ENCODE measurements around the gene SKI.
"Not testable (repeated sequence)": the region's sequence is repeated elsewhere in the genome, so short reads cannot be mapped to it uniquely, and the experiment has no call there.

Gene SKI

DNA sequence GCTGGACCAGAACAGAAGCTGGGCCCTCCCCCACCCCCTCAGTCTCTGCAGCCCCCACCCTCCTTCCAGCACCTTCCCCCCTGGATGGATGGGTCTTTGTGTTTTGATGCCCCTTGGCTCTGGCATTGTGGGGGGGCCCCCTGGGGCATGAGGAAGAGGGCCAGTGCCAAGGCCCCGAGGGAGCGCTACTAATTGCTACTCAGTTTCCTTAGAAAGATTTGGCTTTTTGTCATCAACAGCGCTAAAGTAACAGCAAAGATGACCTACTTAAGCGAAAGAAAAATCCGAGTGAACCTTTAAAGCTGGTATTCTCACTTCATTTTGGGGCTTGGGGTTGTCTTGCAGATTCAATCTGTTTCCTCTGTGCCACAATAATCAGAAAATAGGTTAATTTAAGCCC is 63.5 kb downstream of the SKI start:
- DNase-seq (ENCODE audit: low spot score) = no peak

DNA sequence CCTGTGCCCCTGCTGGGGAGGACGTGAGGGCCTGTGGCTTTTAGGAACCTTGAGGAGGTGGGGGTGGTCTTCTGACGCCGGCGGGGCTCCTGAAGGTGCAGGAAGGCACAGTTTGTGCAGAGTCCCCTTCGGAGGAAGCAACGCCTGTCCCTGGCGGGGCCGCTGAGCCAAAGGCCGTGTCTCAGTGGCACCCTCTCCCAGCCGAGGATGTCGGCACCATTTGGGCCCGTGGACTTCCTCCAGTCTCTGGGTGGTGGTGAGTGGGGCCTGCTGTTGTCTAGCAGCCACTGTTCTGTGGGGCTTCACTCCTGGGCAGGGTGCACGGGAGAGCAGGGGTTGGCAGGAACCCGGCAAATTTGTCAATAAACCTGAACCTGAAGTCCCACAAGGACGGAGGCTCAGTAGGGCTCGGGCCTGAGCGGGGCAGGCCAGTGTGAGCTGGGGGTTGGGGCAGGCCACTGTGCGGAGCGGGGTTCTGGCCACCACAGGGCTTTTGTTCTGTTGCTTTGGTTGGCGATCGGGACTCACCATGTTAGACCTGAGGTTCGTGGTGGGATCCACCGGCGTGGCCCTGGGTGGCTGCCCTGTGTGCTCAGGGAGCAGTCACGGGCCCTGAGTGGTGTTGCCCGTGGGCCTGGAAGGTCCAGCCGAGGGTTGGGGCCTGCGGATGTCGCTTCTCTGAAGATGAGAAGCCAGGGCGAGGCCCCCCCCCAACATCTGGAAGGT is 64.8 kb downstream of the SKI start:
- DNase-seq (ENCODE audit: low spot score) = no peak

DNA sequence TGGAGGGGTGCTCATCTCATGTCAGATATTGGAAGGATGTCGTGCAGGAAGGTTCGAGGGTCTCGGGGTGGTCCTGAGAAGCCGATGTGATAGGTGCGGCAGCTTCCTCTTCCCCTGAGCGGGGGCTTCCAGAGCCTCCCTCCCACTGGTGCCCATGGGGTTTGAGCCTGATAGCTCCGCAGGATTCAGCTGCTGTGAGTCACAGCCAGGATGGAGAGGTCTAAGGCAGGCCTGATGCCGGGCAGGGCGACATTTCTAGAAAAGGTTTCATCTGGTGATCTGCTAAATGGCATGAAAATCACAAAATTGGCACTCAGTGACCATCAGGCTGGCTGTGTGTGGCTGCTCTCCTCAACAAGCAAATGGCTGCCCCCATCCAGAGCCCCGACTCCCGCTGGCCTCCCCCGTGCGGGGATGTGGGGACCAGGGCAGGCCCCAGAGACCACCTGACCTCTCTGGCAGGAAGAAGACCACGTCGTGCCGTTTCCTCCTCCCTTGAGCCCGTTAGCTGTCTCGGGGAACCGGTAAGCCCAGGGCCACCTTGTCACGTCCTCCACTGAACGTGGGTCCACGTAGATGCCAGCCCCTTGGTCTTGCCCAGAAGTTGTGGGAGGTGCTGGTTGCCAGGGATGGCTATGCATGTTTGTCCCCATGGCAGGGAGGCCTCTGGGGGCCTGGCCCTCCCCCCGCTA is 66.1 kb downstream of the SKI start:
- no peak for DNase-seq (ENCODE audit: low spot score)

DNA sequence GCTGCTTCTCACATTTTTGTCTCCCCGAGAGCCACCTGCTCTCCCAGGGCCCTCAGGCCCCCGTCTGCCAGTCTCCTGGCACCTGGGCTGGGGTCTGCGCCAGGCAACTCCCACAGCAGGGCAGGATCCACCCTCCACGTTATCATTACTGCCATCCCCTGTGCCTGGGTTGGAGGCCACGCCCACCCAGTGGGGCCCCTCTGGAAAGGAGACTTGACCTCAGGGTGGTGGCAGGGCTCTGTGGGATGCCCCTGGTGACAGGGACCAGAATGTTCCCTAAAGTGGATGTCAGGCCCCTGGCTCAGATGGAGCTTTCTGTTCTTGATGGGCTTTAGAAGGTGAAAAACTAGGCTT is 66.6 kb downstream of the SKI start:
- no peak for DNase-seq (ENCODE audit: low spot score)

DNA sequence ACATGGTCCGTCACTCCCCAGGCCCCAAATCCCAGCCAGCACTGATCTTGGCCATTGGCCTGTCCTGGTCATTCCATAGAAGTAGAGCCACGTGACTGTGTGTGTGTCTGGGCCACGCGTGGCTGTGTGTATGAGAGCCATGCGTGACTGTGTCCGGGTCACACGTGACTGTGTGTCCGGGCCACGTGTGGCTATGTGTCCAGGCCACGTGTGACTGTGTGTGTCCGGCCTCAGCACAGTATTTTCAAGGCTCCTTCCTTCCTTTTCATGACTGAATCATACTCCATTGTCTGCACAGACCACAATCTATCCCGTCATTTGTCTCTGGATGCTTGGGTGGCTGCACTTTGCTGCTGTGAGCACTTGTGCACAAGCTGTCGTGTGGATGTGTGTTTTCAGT is 67.4 kb downstream of the SKI start:
- DNase-seq (ENCODE audit: low spot score) = no peak

DNA sequence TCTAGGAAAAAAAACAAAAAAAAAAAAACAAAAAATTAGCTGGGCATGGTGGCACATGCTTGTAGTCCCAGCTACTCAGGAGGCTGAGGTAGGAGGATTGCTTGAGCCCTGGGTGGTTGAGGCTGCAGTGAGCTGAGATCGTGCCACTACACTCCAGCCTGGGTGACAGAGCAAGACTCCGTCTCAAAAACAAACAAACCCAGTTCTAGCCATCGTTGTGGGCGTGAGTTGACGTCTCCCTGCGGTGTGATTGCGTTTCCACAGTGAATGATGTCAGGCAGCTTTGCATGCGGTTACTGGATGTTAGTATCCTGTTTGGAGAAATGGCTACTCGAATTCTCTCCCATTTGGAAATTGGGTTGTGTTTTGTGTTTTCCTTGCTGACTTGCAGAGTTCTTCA is 68.1 kb downstream of the SKI start:
- DNase-seq (ENCODE audit: low spot score) = not testable (repeated sequence)

DNA sequence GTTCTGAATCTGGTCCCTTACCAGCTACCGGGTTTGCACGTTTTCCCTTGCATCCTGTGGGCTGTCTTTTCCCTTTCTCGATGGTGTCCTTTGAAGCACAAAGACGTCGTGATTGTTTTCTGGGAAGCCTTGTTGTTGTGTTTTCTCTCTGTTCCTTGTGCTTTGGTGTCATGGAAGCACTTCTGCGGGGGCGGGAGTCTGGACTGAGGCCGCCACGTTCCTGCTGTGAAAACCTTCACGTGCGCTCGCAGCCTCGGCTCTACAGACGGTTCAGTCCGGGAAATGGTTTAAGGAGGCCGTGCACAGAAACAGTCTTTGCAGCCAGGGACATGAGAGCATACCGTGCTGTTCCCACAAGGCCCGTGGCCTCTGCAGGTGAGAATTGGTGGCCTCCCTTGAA is 68.5 kb downstream of the SKI start:
- no peak for DNase-seq (ENCODE audit: low spot score)

DNA sequence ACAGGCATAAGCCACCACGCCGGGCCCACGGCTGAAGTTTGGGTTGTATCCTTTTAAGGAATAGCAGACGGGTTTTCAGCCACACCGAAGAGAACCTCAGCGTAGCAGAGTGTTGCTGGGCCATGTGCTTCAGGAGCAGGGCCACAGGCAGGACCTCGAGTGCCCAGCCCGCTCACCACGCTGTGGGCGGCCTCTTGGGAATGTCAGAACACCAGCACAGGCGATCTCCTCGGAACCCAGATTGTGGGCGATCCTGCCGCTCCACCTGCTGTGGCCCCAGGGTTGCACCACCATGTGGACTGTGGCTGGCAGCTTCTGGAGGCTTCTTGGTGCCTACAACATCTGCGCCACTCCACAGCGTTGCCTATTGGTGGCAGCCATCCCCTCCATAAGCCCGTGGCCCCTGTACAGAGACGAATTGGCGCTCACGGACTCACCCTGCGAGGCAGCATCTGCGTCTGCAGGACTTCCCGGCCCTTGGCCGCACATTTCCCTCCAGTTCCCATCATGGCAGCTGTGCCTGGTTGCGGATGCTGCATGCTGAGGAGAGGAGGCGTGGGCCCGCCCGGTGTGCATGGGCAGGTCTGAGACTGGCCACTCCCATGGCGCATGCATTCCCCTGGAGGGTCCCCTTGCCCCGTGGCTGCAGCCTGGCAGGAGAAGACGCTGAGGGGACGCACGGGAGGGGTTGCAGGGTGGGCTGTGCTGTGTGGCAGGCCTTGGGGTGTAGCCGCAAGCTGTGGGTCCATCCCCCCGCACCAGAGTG is 69.3 kb downstream of the SKI start:
- DNase-seq (ENCODE audit: low spot score) = no peak

DNA sequence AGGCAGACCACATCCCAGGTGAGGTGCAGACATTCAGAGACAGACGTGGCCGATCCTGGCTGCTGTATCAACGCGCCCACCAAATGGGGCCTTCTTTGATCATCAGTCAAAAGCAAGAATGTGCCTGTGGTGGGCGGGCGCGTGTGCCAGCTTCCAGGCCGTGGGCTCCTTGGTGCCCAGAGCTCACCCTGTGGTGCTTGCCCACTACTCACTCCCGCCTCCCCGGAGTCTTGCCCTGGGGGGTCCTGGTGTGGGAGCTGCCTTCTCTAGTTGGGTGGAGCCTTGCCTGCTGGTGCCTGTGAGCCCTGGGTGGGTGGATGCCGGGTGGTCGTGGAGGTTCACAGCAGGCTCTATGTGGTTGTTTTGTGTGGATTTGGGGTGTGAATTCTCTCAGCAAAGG is 70.6 kb downstream of the SKI start:
- no peak for DNase-seq (ENCODE audit: low spot score)

DNA sequence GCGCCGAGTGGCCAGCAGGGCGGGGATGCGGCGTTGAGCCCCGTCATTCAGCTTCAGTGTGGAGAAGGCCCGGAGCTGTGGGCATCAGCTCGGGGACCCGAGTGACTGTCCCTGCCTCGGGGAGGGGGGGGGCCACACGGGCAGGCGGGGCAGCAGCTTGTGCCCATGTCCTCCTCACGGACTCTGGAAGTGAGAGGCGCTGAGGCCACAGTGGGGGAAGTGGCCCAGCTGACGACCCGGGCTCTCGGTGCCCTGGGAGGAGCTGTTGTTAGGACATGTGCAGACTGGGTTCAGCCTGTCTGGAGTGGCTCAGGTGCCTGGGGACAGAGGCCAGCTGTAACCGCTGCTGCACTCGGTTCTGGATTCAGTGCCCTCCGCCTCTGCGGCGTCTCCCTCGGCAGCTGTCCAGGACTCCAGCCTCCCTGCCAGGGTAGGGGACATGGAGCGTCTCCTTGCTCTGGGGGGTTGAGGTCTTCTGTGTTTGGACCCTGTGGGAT is 71.1 kb downstream of the SKI start:
- no peak for DNase-seq (ENCODE audit: low spot score)

DNA sequence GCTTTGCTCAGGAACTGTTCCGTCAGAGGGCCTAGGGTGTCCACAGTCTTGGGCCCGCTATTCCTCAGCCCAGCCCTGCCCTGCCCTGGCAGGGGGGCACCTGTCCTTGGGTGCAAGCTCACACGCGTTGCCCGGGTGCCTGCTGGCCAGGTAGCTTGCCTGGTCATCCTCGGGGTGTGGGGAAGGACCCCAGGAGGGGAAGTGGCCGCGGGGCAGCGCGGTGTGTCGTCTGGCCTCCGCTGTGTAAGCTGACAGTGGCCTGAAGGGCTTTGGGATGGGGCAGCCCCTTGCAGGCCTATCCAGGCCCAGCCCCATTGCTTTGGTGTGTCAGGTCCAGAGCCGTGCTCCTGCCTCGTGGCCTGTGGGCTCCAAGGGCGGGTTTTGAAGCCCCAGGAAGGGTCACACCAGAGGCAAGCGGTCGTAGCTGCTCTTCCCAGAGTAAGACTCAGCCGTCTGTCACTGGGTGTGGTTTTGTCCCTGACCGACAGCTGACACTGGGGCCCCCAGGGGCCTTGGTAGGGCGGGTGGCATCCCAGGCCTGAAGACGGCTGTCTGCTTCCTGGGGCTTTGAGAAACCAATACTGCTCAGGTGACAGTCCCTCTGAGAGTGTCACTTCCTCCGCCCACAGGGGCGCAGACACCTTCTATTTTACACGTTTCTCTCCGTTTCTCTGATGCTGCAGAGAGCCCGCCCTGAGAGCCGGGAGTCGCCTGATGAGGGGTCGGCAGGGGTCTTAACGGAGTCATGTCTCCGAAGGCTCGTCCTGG is 72.1 kb downstream of the SKI start:
- no peak for DNase-seq (ENCODE audit: low spot score)

DNA sequence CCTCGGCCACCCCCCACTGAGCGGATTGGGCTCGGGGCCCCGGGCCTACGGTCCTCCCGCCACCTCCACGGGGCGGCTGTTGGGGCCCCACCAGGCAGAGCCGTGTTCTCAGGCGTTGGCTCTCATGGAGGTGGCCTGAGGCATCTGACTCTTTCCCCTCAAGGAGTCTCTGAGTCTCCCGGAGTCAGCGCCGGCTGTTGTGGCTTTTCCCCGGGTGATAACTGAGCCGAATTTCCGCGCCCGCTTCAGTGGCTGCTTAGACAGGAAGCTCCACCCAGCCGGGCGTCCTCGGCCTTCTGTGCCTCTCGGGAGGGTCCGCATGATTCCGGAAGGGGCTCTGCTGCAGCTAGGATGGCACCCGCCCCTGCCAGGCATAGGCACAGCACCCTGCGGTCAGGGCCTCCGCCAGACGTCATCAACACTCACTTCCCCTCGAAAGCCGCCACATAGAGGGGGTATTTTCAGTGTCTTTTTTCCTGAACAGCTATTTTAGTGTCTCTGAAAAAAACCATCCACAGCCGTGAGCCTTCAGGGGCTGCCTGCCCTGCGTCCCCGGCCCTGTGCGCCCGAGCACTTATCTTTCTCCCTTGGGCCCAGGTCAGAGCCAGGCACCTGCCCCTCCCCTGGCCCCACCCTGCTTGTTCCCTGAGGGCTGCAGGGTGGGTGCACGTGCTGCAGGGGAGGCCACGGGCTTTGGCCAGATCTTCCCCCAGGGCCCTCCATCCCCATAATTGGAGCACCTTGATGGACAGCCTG is 72.9 kb downstream of the SKI start:
- no peak for DNase-seq (ENCODE audit: low spot score)

DNA sequence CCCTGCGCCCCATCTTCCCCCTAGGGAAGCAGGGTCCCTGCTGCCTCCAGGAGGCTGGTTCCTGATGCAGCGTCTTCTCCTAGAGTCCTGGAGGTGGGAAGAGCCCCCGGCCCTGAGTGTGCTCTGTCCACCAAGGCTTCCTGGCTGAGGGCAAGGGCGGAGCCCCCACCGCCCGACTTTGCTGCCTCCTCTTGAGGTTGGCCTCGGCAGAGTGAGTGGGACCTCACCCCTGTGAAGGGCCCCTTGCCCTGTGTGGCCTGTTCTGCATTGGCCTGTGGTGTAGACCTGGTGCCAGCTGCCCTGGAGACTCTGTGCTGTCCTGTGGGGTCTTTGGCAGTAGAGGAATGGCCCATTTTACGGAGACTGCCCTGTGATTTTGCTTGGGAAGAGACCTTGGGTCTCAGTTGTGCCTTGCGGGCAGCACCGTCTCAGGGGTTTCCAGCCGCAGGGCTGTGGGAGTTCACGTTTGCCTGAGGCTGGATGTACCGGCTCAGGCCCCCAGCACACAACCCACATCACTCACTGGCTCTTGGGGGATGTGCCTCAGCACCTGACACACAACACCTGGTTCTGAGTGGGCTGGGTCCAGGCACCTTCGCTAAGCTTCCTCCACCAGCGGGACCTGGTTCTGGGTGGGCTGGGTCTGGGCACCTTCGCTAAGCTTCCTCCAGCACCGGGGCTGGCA is 73.6 kb downstream of the SKI start:
- DNase-seq (ENCODE audit: low spot score) = no peak

DNA sequence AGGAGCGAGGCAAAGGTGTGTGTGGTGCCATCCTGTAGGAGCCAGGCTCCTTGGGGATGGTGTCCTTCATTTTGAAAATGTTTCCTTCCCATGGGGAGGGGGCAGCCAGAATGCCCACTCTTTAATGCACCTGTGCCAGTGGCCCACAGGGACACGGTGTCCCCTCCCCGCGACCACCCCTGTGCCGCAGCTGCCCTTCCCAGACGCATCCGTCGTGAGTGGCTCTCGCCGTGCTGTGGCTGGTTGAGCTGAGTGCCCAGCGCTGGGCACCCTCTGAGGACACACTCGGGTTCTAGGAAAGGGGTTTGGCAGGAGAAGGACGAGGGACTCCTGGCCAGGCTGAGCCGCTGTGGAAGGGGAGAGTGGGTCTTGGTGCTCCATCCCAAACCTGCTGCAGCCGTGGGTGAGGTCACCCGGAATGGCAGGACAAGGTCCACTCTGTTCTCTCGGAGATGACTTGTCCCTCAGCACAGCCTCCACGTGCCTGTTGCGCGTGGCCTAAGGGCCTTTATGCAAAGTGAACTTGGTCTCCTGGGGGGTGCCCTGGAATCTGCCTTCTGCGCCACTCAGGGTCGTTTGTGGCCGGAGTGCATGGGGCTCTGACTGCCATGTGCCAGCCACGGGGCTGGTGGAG is 74.3 kb downstream of the SKI start:
- no peak for DNase-seq (ENCODE audit: low spot score)

DNA sequence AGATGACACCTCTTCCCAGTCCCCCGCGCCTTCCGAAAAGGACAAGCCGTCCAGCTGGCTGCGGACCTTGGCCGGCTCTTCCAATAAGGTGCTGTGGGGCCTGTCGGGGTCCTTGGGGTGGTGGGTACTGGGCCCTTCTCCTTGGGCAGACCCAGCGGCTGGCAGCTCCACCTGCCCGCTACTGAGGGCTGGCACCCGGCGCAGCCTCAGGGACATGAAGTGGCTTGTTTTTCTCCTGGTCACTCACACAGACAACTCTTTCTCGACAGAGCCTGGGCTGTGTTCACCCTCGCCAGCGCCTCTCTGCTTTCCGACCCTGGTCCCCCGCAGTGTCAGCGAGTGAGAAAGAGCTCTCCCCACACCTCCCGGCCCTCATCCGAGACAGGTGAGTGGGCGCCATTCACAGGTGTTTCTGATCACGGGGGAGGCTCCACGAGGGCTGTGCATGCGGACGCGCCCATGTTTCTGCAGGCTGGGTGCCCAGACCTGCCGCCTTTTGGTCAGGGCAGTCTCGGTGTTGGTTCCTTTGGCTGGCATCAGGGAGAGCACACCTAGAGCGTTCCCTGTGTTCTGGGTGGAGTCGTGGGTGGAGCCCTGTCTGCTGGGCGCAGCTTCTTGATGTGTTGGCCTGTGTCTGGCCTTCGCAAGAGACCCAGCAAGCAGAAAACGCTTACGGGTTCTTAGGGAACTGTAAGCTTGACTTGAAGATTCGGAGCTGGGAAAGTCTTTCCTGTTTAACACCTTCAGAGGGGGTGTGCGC is 75.1 kb downstream of the SKI start:
- DNase-seq (ENCODE audit: low spot score) = no peak

DNA sequence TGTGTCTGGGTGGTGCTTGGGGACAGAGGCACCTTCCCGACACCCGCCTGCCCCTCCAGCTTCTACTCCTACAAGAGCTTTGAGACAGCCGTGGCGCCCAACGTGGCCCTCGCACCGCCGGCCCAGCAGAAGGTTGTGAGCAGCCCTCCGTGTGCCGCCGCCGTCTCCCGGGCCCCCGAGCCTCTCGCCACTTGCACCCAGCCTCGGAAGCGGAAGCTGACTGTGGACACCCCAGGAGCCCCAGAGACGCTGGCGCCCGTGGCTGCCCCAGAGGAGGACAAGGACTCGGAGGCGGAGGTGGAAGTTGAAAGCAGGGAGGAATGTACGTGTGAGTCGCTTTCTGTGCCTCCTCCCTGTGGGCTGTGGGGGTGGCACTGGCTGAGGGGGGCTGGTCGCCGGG is 75.7 kb downstream of the SKI start:
- DNase-seq (ENCODE audit: low spot score) = no peak

DNA sequence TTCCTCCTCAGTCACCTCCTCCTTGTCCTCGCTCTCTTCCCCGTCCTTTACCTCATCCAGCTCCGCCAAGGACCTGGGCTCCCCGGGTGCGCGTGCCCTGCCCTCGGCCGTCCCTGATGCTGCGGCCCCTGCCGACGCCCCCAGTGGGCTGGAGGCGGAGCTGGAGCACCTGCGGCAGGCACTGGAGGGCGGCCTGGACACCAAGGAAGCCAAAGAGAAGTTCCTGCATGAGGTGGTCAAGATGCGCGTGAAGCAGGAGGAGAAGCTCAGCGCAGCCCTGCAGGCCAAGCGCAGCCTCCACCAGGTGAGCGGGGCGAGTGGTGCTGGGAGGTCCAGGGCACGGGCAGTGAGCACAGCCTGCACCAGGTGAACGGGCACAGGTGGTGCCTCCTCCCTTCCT is 76.2 kb downstream of the SKI start:
- DNase-seq (ENCODE audit: low spot score) = no peak

DNA sequence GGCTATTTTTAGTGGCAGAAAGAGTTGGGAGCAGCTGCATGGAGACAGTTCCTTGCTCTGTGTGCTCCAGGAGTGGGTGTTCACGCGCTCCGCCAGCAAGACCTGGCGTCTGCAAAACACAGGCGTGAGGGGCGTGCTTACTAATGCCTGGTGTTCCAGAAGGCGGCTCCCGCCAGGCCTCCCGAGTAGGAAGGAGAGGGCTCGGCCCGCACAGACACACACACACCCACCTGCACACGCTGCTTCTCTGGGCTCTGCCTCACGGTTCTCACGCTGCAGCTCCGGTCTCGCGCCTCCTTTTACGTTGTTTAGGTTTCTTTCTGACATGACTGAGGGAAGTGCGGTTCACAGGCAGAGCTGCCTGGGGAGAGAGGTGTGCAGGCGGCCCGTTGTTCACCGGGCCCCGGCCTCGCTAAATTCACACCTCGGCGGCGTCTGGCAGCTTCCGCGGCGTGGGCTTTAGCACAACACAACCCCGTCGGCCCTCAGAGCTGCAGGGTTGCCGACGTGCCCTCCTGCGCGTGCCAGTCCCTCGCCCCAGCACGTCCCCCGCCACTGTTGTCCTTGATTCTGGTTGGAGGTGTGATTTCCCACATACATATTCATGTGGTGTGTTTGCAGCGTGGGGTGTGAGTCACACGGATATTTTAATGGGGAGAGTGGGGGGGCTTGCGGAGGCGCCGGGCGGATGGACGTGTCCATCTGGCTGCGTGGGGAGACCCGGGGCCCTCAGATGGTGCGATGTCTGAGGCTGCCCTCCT is 77.0 kb downstream of the SKI start:
- no peak for DNase-seq (ENCODE audit: low spot score)
